CD4-positive, alpha-beta T cell treated with Interferon alpha-2 for 1 hour (primary cell): ENCODE measurements around the gene LCA5L.

ENCODE experiments used
- DNase-seq, 2 donors: peaks; one replicate each; pipeline ENCODE4 v3.0.0-alpha.2; 2020 to 2022

The LCA5L gene

GRCh38 chr21:39445321-39446269 is at the start of gene LCA5L:
TSS of gene LCA5L (minus strand) at chr21:39445778. CDS start at chr21:39428493, 17,285 bp downstream.
- DNase-seq: peak; percentile 91 to 94

GRCh38 chr21:39489380-39489924 is 43.9 kb upstream of the LCA5L start:
- DNase-seq: no peak

DNA sequence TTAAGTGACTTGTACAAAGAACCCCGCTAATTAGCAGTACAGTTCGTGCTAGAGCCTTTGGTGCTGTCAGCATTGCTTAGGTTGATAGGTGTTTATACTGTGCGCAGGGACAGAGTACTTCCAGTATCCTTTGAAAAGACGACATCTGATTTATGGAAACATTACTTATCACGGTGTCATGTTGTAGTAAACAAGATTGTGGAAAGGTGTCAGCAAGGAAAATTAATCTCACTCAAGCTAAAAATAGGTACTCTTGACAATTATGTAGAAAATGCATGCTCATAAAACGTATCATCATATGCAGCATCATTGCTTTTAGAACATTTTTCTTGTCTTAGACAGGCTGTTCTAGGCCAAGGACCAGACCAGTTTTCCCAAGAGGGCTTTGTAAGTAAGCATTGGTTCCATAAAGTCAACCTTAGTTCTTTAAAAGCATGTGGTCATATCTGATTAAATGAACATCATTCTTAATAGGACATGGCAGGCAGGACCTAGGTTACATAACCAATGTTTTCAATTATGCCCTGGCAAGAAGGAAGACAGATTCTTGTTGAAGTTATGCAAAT is 39.2 kb upstream of the LCA5L start:
- no peak for DNase-seq

DNA sequence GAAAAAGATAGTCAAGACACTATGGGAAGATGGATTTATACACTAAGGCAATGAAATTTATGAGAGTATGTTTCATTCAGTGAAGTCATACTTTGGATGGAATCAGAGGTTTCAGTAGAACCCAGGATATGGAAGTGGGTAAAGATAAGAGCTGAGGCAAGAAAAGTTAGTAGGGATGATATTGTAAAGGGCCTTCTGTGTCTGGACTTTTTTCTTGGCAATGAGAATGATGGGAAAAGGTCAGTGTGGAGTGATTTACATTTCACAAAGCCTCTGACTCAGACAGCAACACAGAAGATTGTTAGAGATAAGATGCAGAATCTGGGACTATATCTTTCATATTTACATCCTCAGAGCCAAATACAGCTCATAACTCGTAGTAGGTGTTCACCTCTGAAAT is 38.3 kb upstream of the LCA5L start:
- DNase-seq: no peak

DNA sequence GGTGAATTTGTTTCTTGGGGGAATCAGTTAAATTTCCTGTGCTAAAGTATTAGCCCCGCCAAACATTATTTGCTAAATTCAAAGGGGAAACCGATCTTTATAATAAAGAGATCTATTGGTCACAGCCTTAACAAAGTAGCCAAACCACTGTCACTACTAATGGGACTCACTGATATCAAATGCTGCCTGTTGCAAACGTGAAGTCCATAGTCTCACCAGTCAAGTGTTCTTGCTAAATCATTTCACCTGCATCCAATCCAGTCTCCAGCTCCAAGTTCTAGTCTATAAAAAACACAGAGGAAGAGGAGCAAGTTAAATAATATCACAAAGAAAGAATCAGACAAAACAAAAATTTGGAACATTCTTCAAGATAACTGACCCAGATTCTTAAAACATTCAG is 36.3 kb upstream of the LCA5L start:
- DNase-seq: no peak

- DNase-seq: no peak
These were observed 34.7 kb upstream of the LCA5L start for GRCh38 chr21:39480271-39480670.

DNA sequence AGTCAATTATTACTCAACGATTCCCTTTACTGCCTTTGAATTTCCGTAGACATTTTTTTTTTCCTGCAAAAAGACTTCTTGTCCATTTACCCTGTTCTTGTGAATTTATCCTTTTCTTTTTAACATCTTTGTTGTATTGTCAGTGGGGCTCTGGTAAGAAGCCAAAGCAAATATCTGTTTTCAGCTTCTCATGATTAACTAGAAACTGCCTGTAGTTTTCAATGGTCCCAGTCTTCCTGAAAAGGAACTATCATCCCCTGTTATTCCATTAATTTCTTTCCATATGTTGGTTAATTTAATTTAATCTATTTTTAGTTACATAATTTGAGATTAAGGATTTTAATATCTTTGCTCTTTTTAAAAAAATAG is 34.2 kb upstream of the LCA5L start:
- no peak for DNase-seq

DNA sequence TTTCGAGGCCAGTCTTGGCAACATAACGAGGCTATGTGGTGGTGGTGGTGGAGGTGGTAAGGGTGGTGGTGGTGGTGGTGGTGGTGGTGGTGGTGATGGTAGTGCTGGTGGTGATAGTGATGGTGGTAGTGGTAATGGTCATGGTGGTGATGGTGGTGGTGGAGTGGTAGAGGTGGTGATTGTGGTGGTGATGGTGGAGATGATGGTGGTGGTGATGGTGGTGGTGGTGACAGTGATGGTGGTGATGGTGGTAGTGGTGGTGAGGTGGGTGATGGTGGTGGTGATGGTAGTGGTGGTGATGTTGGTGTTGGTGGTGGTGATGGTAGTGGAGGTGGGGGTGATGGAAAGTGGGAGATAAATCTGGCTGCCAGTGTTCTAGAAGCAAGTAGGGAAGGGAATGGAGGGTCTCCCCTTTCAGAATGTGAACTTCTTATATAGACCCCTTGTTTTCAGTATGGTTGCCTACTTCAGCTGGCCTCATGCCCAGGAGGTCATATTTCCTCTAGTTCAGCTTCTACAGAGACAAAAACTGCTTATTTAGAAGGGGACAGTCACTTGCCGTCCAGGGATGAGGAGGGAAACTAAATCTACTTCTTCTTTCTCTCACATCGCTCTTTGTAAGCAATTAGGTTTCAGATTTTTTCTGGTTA is 33.7 kb upstream of the LCA5L start:
- DNase-seq: no peak

- DNase-seq: no peak
These were observed 29.0 kb upstream of the LCA5L start for GRCh38 chr21:39474611-39475010.

DNA sequence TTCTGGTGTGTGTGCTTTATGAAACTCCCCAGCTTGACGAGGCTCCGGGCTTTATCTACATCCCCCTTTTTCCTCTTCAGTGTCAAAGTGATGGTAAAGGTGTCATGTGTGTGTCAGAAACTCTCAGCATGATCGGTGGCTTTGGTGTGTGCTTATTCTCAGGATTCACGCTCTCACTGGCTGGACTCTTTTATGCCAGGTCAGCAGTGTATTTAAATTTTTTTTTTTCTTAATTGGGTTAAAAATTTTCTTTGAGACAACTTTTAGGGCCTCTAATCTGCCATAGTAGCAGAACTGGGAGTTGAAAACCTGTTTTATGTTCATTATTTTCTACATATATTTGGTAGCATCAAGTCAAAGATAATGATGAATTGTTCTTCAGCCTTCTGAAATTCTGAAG is 27.2 kb upstream of the LCA5L start:
- no peak for DNase-seq

- DNase-seq: no peak
These were observed 26.0 kb upstream of the LCA5L start for GRCh38 chr21:39471598-39471997.

- no peak for DNase-seq
These were observed 23.0 kb upstream of the LCA5L start for GRCh38 chr21:39468559-39468958.

- DNase-seq: no peak
These were observed 22.2 kb upstream of the LCA5L start for GRCh38 chr21:39467746-39468145.

- no peak for DNase-seq
These were observed 21.0 kb upstream of the LCA5L start for GRCh38 chr21:39466584-39466983.

DNA sequence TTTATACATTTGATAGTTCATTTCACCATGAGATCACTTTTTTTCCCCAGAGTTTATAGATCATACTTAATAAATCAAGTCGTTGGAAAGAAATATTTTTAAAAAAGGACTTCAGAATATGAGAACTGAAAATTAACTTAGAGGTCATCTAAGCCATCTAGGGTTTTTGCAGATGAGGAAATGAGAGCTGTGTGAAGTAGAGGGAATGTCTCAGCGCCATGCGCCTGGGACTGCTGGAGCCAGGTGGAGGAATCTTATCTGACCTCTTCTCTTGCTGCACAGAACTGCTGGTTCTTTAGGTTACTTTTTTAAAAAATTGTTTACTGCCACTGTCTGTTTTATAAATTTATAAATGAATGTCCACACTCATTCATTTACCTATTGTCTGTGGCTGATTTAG is 17.7 kb upstream of the LCA5L start:
- DNase-seq: no peak

- no peak for DNase-seq
These were observed 15.8 kb upstream of the LCA5L start for GRCh38 chr21:39461419-39461818.

DNA sequence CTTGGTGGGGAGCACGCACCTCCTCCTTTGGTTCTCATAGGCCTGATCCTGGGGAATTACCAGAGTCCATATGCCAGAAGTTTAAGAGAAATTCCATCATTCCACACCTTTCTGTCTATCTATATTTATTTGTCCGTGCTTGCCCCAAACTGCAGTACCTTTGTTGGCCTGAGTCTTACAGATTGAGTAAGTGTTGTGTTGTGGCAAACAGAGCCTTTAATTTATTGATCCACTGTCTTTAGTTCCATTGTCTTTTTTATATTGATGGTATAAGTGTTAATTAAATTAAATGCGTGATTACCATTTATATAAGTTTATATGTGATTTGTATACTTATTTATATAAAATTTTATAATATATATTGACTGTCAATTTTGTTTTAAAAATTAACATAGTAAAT is 11.1 kb upstream of the LCA5L start:
- DNase-seq: no peak

DNA sequence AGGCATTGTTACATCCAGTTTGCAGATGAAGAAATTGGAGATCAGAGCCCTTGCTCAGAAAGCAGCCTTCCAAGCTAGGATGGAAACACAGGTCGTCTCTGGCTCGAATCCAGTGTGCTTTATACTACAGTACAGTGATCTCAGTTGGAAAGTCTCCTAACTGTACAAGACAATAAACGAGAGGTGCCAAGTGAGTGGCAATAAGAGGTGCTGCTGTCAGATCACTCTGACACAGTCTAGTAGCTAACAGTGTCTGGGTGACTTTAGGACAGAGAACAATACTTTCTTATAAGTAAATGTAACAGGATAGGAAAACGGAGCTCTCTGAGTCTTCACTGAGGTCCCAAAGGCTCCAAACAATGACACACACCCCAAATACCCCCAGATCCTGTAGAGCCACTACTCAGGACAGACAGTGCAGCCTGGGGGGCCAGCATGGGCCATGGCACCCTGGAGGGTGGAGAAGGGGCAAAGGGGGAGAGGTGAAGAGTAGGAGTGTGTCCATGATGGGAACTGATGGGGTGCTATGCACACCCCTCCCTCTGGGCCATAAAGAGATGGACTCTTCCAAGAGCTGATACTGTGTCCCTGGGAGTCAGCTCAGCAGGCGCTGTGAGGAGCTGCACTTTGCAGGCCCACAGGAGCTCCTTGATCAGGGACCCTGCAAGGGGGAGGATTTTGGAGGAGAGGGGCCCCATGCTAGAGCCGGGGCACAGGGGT is 9.5 kb upstream of the LCA5L start:
- DNase-seq: no peak

- DNase-seq: no peak
These were observed 8.1 kb upstream of the LCA5L start for GRCh38 chr21:39453571-39454179.

DNA sequence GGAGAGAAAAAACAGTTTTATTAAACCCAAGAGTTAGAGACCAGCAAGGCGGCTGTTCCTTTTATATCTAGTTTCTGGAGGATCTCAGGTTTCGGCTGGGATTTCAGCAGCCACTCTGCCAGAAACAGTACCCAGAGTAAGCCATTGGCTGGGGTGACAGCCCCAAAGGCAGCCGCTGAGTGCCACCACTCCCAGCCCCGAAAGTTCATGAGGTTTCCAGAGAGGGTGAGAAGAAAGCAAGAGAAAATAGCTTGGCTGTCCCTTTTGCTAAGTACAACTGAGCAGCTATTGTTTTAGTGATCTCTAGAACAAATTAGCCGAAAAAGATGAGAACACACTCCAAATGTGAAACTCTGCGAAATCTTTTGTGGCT is 7.4 kb upstream of the LCA5L start:
- no peak for DNase-seq

DNA sequence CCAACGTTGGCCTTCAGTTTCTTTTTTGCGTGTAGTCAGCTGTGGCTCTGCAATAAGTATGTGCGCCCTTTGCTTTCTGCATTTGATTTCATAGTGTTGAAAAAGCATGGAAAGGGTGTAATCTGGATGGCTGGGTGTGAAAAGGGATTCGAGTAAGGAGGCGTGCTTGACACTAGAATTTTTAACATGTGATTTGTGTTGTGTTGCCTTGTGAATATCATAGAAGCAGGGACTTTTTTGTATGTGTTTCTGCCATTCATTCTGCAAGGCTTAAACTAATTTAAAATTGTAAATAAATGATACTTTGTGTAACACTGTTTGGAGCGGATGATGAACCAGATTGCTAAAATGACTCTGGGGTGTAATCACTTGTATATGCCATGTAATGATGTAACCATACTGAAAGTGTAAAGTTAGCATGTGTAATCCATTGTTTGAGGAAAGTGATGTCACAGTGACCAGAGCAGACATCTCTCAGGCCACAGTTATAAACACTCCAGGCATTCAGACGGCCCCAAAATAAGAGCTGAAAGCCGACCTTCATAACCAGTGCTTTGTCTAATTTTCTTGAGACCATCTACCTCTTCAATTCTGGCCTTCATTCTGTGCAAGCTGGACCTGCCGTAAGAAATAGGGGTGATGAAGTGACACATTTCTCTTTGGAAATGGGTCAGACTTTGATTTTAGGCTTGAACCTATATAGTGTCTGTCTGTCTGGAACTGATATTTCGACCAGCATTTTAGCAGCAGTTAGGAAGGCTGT is 6.8 kb upstream of the LCA5L start:
- DNase-seq: no peak
